GM23248 (cell line): Measurements from ENCODE around the gene OSTN. TPM values are rescaled to one million over a fixed set of nuclear protein-coding genes. Genes with fewer than 3 reads are reported as not detected.

Source experiments
- DNase-seq: peaks from one replicate; pipeline ENCODE4 v3.0.0-alpha.2; 2015
- H2AFZ ChIP-seq: fragments of 200-600 bp; sonication (generic); 2 replicates; pipeline ENCODE4 v1.6.1; 2016; ENCODE audit warnings: antibody characterized with exemption
- H3F3A ChIP-seq: fragments of 200-600 bp; sonication (generic); 2 replicates; pipeline ENCODE4 v1.6.1; 2016; ENCODE audit warnings: mild to moderate bottlenecking, antibody characterized with exemption, mixed run types; ENCODE audit not compliant: insufficient read depth
- H3K27ac ChIP-seq: fragments of 200-600 bp; sonication (generic); 2 replicates; pipeline ENCODE4 v1.5.1; 2016; ENCODE audit warnings: mild to moderate bottlenecking
- H3K27me3 ChIP-seq: fragments of 200-600 bp; sonication (generic); replicated peaks from 2 replicates; pipeline ENCODE4 v1.6.1; 2016; ENCODE audit warnings: mild to moderate bottlenecking; ENCODE audit not compliant: insufficient read depth
- H3K36me3 ChIP-seq: fragments of 200-600 bp; sonication (generic); 2 replicates; pipeline ENCODE4 v1.6.1; 2016; ENCODE audit warnings: low read depth, mild to moderate bottlenecking
- H3K4me1 ChIP-seq: fragments of 200-600 bp; sonication (generic); 2 replicates; pipeline ENCODE4 v1.6.1; 2016; ENCODE audit warnings: mild to moderate bottlenecking; ENCODE audit not compliant: insufficient read depth
- H3K4me2 ChIP-seq: fragments of 200-600 bp; sonication (generic); one replicate; pipeline ENCODE4 v1.6.1; 2016; ENCODE audit warnings: mild to moderate bottlenecking; ENCODE audit not compliant: unreplicated experiment
- H3K4me3 ChIP-seq: fragments of 200-600 bp; sonication (generic); 2 replicates; pipeline ENCODE4 v1.5.1; 2016; ENCODE audit warnings: mild to moderate bottlenecking
- H3K79me2 ChIP-seq: fragments of 200-600 bp; sonication (generic); 2 replicates; pipeline ENCODE4 v1.6.1; 2016; ENCODE audit warnings: mild to moderate bottlenecking; ENCODE audit not compliant: insufficient read depth
- H3K9ac ChIP-seq: fragments of 200-600 bp; sonication (generic); 2 replicates; pipeline ENCODE4 v1.6.1; 2016; ENCODE audit warnings: mild to moderate bottlenecking
- H3K9me2 ChIP-seq: fragments of 200-600 bp; sonication (generic); 2 replicates; pipeline ENCODE4 v1.6.1; 2016; ENCODE audit warnings: mixed run types, mild to moderate bottlenecking, moderate library complexity; ENCODE audit not compliant: insufficient read depth
- H3K9me3 ChIP-seq: fragments of 200-600 bp; sonication (generic); one replicate; pipeline ENCODE4 v1.6.1; 2017; ENCODE audit warnings: low read depth
- H4K20me1 ChIP-seq: fragments of 200-600 bp; sonication (generic); 2 replicates; pipeline ENCODE4 v1.6.0; 2016; ENCODE audit not compliant: insufficient read depth
- EZH2 ChIP-seq: fragments of 200-600 bp; sonication (generic); IDR thresholded peaks from 2 replicates; pipeline ENCODE4 v1.6.1; 2018; ENCODE audit warnings: antibody characterized with exemption, mild to moderate bottlenecking; ENCODE audit not compliant: insufficient read depth, poor library complexity, severe bottlenecking
- EZH2phosphoT487 ChIP-seq: fragments of 200-600 bp; sonication (generic); IDR thresholded peaks from 2 replicates; pipeline ENCODE4 v1.6.1; 2018; ENCODE audit warnings: antibody characterized with exemption, moderate library complexity, mild to moderate bottlenecking, low read depth; ENCODE audit not compliant: insufficient read depth
- WGBS, 2 experiments: methylation state at CpG; one replicate each; pipeline ENCODE4 v1.1.6; 2015 to 2017; ENCODE audit warnings: low lambda C conversion rate in 2 of 2, low coverage in 1 of 2; ENCODE audit errors: missing lambda C conversion rate in 2 of 2; 5-methylcytosine and 5-hydroxymethylcytosine counted together
- in situ Hi-C: fragments of 300-500 bp; cut with MboI; formaldehyde crosslinking; loops from 2 replicates; pipeline ENCODE4 v1.15.0; 2020
- polyA plus RNA-seq: library from polyadenylated mRNA; unstranded; fragments of >200 nt; fragmentation: Nextera tagmentation; extraction: Ambion mirVana; gene quantifications from 2 replicates; pipeline ENCODE4 v1.2.1, GENCODE V29; 2016
- total RNA-seq: library from RNA; depleted of rRNA; stranded (reverse); fragments of >200 nt; shearing (Covaris generic); gene quantifications from 2 replicates; pipeline ENCODE4 v1.2.3, GENCODE V29; 2014

OSTN gene
- total and polyA plus RNA-seq, 2 experiments from 2014 or later = not detected

- no peak overlapping the region for H3K27ac ChIP-seq
- 84 to 100% methylated on average over 1 of the region's 1 CpG for WGBS, 2 experiments
- H3K9ac ChIP-seq = no peak overlapping the region
- H2AFZ ChIP-seq = no peak overlapping the region
- H3K79me2 ChIP-seq = no peaks in the 10 kb centered on the region
- peaks cover 5% of the 10 kb centered on the region for H3K9me3 ChIP-seq
- DNase-seq = no peak
- H3K4me1 ChIP-seq = no peaks in the 10 kb centered on the region
- H3K9me2 ChIP-seq = no peaks in the 10 kb centered on the region
- H3K4me3 ChIP-seq = no peak overlapping the region
- no peaks in the 10 kb centered on the region for H3F3A ChIP-seq
- H3K36me3 ChIP-seq = no peaks in the 10 kb centered on the region
- no peaks in the 10 kb centered on the region for H3K27me3 ChIP-seq
- no peaks in the 10 kb centered on the region for H4K20me1 ChIP-seq
- TF ChIP-seq EZH2phosphoT487 (no peak), EZH2 (no peak)
- H3K4me2 ChIP-seq = no peak overlapping the region
- in situ Hi-C loops = no loop called here
Observed at GRCh38 chr3:191165802-191166201, 33.2 kb upstream of the OSTN start.

- no peak overlapping the region for H3K27ac ChIP-seq
- no peak for DNase-seq
- 64 to 70% methylated on average over 3 of the region's 3 CpGs for WGBS, 2 experiments
Observed at GRCh38 chr3:191166368-191166767, 32.7 kb upstream of the OSTN start.

GRCh38 chr3:191169566-191169965, 29.5 kb upstream of the OSTN start:
- Histone ChIP-seq H3F3A (no peaks in the 10 kb centered on the region), H3K4me1 (no peaks in the 10 kb centered on the region), H3K27me3 (no peaks in the 10 kb centered on the region), H3K27ac (no peak overlapping the region), H3K9me3 (no peaks in the 10 kb centered on the region), H3K79me2 (no peaks in the 10 kb centered on the region), H3K4me3 (no peak overlapping the region), H3K9ac (no peak overlapping the region), H3K36me3 (no peaks in the 10 kb centered on the region), H3K9me2 (no peaks in the 10 kb centered on the region), H2AFZ (0 out of 2 replicates have a peak overlapping the region, but pooled peaks have one; percentile 24), H4K20me1 (no peaks in the 10 kb centered on the region), H3K4me2 (no peak overlapping the region)
- in situ Hi-C loops = no loop called here
- no peak for DNase-seq
- TF ChIP-seq EZH2phosphoT487 (no peak), EZH2 (no peak)

More at GRCh38 chr3:191166368-191166767, 32.7 kb upstream of the OSTN start:
- no peaks in the 10 kb centered on the region for H3K36me3 ChIP-seq
- H3K79me2 ChIP-seq = no peaks in the 10 kb centered on the region
- TF ChIP-seq EZH2 = no peak
- no peak for TF ChIP-seq EZH2phosphoT487
- no peak overlapping the region for H3K9ac ChIP-seq
- H3F3A ChIP-seq = no peaks in the 10 kb centered on the region
- H2AFZ ChIP-seq = no peak overlapping the region
- no peaks in the 10 kb centered on the region for H3K9me2 ChIP-seq
- H3K4me3 ChIP-seq = no peak overlapping the region
- H3K4me2 ChIP-seq = no peak overlapping the region
- in situ Hi-C loops = no loop called here
- no peaks in the 10 kb centered on the region for H3K4me1 ChIP-seq
- no peaks in the 10 kb centered on the region for H4K20me1 ChIP-seq
- H3K27me3 ChIP-seq = no peaks in the 10 kb centered on the region
- peaks cover 5% of the 10 kb centered on the region for H3K9me3 ChIP-seq

- H3K4me3 ChIP-seq = no peak overlapping the region
- H3K79me2 ChIP-seq = no peaks in the 10 kb centered on the region
- no peaks in the 10 kb centered on the region for H3K4me1 ChIP-seq
- WGBS, 2 experiments = 90 to 94% methylated on average over 2 of the region's 2 CpGs
- no peaks in the 10 kb centered on the region for H3K9me2 ChIP-seq
- H3K27me3 ChIP-seq = no peaks in the 10 kb centered on the region
- no peak for DNase-seq
- no peak overlapping the region for H3K27ac ChIP-seq
- H3K9ac ChIP-seq = no peak overlapping the region
- no peak overlapping the region for H3K4me2 ChIP-seq
- no peaks in the 10 kb centered on the region for H4K20me1 ChIP-seq
- H3F3A ChIP-seq = no peaks in the 10 kb centered on the region
- H2AFZ ChIP-seq = 0 out of 2 replicates have a peak overlapping the region, but pooled peaks have one; percentile 24
- no peak for TF ChIP-seq EZH2
- no peak for TF ChIP-seq EZH2phosphoT487
- in situ Hi-C loops = no loop called here
- no peaks in the 10 kb centered on the region for H3K36me3 ChIP-seq
- no peaks in the 10 kb centered on the region for H3K9me3 ChIP-seq
Observed at GRCh38 chr3:191170097-191170496, 28.9 kb upstream of the OSTN start.

GRCh38 chr3:191175102-191175501, 23.9 kb upstream of the OSTN start:
- in situ Hi-C loops = no loop called here
- H2AFZ ChIP-seq = no peak overlapping the region

More at GRCh38 chr3:191175102-191175501, 23.9 kb upstream of the OSTN start:
- no peaks in the 10 kb centered on the region for H3K4me1 ChIP-seq
- no peak for TF ChIP-seq EZH2phosphoT487
- TF ChIP-seq EZH2 = no peak
- H3K9me2 ChIP-seq = no peaks in the 10 kb centered on the region
- no peaks in the 10 kb centered on the region for H3K27me3 ChIP-seq
- no peaks in the 10 kb centered on the region for H3K36me3 ChIP-seq
- no peaks in the 10 kb centered on the region for H3F3A ChIP-seq
- no peak for DNase-seq
- H3K27ac ChIP-seq = no peak overlapping the region
- no peak overlapping the region for H3K9ac ChIP-seq
- H3K9me3 ChIP-seq = no peaks in the 10 kb centered on the region
- no peaks in the 10 kb centered on the region for H4K20me1 ChIP-seq
- no peak overlapping the region for H3K4me2 ChIP-seq
- no peak overlapping the region for H3K4me3 ChIP-seq
- no peaks in the 10 kb centered on the region for H3K79me2 ChIP-seq
- WGBS, 2 experiments = 68 to 73% methylated on average over 3 of the region's 3 CpGs
